Measurements from ENCODE around the gene ZNF431. TPM values are rescaled to one million over a fixed set of nuclear protein-coding genes. Genes with fewer than 3 reads are reported as not detected.
"Not testable (repeated sequence)": the region's sequence is repeated elsewhere in the genome, so short reads cannot be mapped to it uniquely, and the experiment has no call there.

The ZNF431 gene
- total RNA-seq, 1 donor from 2014 or later, result 26.5 TPM

DNA sequence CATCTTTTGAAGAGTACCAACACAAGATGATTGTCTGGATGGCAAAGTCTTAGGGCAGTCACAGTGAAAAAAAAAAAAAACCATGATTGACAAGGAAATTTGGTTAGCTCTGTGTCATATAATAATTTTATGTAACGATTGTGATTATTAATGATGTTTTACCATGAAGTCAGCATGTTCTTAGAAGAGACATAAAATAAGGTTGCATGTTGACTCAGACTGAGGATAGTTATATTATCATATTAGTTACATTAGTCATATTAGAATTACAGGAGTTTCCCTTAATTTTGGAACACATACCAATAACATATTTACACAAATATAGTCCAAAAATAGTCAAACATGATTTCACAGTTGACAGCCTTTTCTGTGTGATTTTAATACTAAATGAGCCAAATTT, 5.7 kb downstream of the ZNF431 start:
- no peak for DNase-seq (ENCODE audit: low spot score)

DNA sequence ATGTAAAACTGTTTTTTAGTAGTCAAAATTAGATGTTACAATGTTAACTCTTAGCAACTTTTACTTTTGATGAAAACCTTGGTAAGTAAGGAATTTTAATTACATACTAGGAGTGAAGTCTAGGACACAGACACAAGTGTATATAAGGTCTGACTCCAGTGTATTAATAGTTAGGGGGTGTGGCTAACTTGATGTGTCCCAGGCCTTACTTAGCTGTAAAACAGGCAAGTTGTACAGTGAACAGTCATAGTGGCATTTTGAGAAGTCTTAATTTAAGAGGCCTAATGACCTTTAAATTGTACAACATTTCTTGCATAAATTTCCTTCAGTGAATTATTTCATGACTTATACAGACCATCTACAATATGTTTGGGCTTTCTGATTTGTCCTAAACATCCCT, 6.8 kb downstream of the ZNF431 start:
- DNase-seq (ENCODE audit: low spot score), result no peak

DNA sequence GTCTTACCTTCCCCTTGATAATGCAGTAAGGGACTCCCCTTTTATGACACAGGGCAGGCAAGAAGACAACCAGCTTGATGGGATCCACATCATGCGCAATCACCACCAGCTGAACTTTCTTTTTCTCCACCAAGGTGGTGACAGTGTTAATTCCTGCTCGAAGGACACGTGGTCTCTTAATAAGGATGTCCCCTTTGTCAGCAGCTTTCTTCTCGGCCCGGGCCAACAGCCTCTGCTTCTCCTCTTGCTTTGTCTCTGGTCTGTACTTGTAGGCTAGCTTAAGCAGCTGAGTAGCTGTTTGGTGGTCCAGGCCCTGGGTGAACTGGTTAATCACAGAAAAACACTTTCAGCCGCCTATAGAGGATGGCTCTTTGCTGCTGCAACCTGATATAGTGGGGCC, 8.0 kb downstream of the ZNF431 start:
- no peak for DNase-seq (ENCODE audit: low spot score)

DNA sequence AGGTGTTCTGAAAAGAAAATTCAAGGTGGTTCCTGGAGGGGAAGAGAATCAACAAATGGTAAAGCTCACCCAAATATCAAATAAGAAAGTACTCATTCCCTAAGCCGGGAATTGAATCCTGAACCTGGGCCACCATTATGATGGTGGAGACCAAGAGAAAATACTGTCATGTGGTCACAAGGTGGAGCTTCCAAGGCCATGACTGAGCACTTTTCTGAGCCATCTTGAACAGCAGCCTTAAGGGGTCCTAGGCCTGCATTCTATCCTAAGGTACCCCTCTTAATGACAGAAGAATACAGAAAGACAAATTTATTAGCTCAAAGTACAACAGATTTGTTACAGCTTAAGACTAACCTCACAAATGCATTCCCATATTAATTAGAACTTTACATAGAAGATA, 9.6 kb downstream of the ZNF431 start:
- no peak for DNase-seq (ENCODE audit: low spot score)

DNA sequence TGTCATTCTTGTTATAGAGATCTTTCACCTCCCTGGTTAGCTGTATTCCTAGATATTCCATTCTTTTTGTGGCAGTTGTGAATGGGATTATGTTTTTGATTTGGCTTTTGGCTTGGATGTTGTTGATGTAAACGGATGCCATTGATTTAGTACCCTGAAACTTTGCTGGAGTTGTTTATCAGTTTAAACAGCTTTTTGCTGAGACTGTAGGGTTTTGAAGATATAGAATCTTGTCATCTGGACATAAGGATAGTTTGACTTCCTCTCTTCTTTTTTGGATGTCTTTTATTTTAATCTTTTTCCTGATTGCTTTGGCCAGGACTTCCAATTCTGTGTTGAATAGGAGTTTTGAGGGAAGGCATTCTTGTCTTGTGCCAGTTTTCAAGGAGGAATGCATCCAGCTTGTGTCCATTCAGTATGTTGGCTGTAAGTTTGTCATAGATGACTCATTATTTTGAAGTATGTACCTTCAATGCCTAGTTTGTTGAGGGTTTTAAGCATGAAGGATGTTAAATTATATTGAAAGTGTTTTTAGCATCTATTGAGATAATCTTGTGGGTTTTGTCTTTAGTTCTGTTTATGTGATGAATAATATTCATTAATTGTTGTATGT, 16.8 kb downstream of the ZNF431 start:
- no peak for DNase-seq (ENCODE audit: low spot score)

DNA sequence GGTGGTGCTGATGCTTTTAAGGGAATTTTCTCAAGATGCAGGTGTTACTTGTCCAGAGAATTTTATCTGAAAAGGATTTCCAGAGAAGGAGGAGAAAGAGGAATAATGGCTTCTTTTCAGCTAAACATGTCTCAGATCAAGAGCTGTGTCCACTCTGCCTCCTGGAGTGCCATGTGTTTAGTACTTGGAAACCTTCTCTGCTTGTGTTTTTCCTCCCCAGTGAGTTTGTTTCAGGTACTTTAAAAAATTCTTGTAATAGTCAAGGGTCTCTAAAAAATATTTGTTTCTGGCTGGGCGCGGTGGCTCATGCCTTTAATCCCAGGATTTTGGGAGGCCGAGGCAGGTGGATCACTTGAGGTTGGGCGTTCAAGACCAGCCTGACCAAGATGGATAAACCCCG, 22.7 kb downstream of the ZNF431 start:
- no peak for DNase-seq (ENCODE audit: low spot score)

DNA sequence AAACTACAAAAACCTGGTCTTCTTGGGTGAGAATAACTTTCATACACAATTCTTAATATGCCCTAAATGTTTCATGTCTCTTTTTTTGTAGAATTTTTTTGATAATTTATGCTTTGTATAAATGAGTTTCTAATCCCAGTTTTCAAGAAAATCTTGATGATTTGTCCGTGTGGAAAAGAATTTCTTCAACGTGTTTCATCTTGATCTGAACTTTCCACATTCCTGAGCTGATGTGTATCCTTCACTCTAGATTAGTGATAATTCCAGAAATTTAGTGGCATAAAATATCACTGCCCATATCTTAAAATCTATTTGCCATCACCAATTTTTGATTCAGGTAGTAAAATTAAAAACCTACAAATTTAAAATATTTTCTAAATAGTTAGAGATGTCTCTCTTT, 24.6 kb downstream of the ZNF431 start:
- DNase-seq (ENCODE audit: low spot score), result no peak

DNA sequence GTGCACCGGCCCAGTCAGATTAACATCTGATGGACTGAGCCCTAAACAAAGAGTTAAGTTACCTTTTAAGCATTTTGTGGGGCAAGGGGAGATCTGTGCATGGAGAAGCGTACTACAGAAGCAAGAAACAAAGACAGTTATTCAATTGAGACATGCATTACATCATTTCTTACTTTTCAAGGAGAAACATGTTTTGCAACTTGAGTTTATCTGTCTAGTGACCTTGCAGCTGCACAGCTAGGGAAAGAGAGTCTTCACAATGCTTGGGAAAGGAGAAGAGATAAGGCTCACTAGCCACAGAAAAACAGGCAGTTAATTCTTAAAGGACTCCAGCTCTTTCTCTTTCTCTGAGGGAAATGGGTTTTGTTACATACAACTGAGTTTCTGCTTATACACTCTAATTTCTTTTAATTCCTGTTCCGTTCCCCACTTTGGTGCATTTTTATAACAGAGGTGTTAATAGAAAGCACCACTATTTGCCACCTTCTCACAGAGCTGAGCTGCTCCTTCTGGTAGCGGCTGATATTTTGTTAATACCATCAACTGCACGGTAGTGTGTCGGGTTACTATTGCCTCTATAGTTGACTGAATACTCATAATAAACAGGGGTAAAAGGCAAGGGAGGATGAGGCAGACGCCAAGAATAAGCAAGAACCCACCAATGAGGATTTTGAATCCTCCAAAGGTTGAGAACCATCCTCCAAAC, 55.9 kb downstream of the ZNF431 start:
- DNase-seq (ENCODE audit: low spot score), result no peak

DNA sequence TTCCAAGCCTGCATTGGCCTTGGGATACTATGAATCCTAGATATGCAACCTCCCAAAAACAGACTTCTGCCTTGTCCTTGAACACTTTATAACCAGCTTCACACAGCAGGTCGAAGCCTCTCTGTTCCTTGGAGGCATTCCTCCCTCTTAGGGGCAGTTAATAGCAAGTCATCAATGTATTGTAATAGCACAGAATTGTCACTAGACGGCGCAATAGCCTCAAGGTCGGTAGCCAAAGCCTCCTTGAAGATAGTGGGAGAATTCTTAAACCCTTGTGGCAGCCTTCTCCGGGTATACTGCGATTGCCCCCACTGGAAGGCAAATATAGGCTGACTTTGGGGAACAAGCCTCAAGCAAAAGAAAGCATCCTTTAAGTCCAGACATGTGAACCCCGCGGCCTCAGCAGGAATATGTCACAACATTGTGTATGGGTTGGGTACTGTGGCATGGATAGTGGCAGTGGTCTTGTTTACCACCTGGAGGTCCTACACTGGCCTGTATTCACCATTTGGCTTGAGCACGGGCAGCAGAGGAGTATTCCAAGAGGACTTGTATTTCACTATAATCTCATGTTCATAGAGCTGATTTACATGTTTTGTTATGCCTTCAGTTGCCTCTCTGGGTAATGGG, 61.1 kb downstream of the ZNF431 start:
- no peak for DNase-seq (ENCODE audit: low spot score)

DNA sequence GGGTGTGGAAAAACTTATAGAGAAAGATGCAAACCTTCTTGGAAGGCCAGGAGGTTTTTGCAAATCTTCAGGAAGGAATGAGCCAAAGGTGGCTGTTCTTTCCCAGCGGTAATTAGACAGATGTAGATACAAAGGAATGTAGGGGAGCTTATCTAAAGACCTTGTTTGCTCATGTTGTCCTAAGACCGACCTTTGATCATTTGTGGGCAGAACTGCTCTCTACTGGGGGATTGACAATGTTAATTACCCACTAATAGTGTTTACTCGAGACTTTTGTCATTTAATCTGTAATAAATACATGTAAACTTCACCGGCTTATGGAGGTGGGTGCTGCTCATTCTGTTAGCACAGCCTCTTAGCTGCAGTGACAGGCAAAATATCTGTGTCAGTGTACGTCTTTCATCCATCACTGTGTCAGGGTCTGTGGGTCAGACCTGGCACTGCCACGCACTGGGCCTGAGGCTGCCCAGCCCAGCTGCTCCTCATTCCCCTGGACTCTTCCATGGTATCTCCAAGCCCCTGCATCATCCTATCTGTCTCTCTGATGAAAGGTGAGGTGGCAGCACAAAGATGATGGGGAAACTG, 68.3 kb downstream of the ZNF431 start:
- no peak for DNase-seq (ENCODE audit: low spot score)

DNA sequence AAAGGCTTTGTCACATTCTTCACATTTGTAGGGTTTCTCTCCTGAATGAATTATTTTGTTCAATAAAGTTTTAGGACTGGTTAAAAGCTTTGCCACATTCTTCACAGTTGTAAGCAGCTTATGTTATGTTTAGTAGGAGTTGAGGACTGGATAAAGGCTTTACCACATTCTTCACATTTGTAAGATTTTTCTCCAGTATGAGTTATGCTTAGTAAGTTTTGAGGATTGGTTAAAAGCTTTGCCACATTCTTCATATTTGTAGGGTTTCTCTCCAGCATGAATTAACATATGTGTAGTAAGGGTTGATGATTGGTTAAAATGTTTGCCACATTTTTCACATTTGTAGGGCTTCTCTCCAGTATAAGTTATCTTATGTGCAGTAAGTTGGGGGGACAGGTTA, 79.9 kb downstream of the ZNF431 start:
- DNase-seq (ENCODE audit: low spot score), result no peak

DNA sequence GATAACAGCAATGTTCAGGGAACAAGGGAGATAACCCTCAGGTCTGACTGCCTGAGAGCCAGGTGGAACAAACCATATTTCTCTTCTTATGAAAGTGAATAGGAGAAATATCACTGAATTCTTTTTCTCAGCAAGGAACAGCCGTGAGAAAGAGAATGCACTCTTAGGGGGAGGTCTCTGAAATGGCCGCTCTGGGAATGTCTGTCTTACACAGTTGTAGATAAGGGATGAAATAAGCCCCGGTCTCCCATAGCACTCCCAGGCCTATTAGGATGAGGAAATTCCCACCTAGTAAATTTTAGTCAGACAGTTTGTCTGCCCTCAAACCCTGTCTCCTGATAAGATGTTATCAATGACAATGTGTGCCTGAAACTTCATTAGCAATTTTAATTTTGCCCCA, 88.1 kb downstream of the ZNF431 start:
- DNase-seq (ENCODE audit: low spot score), result not testable (repeated sequence)

DNA sequence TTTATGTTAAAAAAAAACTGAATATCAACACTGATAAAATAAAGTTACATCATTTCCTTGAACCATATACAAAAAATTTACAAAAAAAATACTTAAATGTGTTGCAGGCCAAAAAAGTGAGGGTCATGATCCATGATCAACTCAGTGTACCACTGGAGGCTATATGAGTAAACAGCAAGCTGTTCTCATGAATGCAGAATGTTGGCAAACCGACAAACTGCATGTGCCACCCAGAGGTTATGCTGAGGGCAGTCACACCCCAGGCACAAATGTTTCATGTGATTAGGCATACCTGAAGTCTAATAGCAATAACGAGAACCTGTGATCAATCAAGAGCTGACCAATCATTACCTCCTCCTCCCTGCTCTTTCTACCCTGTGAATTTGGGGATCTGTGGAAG, 91.9 kb downstream of the ZNF431 start:
- DNase-seq (ENCODE audit: low spot score), result no peak

DNA sequence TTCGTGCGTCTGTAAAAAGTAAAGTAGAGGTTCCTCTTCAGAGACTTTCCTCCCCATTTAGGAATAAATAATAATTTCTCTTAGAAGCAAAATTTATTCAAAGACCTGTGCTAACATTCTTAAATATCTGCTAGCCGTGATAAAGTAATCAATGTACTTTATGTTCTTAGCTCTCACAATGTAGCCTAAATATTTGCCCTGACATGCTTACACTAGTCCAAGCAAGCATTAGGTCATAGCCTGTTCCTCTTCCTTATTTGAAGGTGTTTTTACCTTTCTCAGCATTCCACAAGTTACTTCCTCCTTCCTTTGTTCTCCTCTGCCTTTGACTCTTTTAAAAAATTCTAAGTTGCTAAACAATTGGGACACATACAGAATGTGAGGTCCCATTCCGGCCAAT, 94.9 kb downstream of the ZNF431 start:
- not testable (repeated sequence) for DNase-seq (ENCODE audit: low spot score)

DNA sequence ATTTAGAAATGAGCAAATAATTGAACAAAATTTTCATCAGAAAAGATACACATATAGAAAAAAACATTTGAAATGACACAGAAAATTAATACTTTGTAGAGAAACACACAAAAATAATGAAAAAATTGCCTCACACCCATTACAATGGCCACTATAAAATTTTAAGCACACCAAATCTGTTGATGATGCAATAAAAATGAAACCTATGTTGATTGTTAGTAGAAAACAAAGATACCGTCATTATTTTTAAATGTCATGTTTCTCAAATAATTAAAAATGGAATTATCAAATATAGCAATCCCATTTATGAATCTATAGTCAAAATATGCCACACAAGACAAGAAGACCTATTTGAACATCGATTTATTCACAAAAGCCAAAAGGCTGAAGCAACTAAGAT, 96.8 kb downstream of the ZNF431 start:
- DNase-seq (ENCODE audit: low spot score), result no peak

Other genes with a start within 250 kb of the ZNF431 start
- gene ZNF85, start 218.8 kb upstream of the ZNF431 start, total RNA-seq, result 12.2 TPM
- 19.5 TPM for gene ZNF430, start 121.4 kb upstream of the ZNF431 start, total RNA-seq
- gene ZNF714, start 59.8 kb upstream of the ZNF431 start, total RNA-seq, result 17.0 TPM
- gene ZNF708, start 187.4 kb downstream of the ZNF431 start, total RNA-seq, result 27.0 TPM
- gene ZNF738, start 217.0 kb downstream of the ZNF431 start, total RNA-seq, result 12.2 TPM

Measured in ureter (tissue), 1 donor.